ENCODE results near the gene RTKN2. TPM values are rescaled to one million over a fixed set of nuclear protein-coding genes. Genes with fewer than 3 reads are reported as not detected.

RTKN2 gene
- total RNA-seq, 1 experiment from 2014 or later = 14.4 TPM

DNA sequence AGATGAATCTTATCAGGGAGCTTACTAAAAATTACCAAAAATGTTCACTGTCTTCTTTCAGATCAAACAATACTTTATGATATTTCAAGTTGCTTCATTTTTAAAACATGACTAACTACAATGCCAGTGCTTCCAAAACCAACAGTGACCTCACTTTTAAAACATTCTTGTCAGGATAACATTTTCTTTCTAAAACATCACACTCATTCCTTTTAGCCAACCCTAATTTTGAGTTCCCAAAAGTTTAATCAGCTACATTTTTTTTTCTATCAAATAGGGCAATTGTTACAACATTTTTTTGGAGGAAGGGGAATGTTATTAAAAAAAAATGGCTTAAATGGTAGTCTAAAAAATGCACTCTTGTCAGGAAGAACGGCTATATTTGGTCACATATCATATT is 37.3 kb downstream of the RTKN2 start:
- Histone ChIP-seq H2AFZ (ENCODE audit: low read length) (no peak overlapping the region), H2BK120ac (ENCODE audit: low read depth, low read length, poor library complexity, severe bottlenecking) (no peak overlapping the region), H2BK15ac (ENCODE audit: low read depth, low read length) (no peak overlapping the region), H3K9ac (ENCODE audit: extremely low read depth, insufficient read length, low read length) (no peak overlapping the region), H4K8ac (replicated peaks; ENCODE audit: insufficient read length, low read depth, low read length) (no peak overlapping the region), H3K79me2 (ENCODE audit: insufficient read depth, low read length) (no peaks in the 10 kb centered on the region), H3K9me3 (ENCODE audit: control insufficient read depth, low read depth, low read length) (no peaks in the 10 kb centered on the region), H3K18ac (ENCODE audit: insufficient read length, low read depth, low read length) (no peak overlapping the region), H3K23ac (ENCODE audit: insufficient read length, low read depth, low read length) (no peak overlapping the region), H4K91ac (ENCODE audit: insufficient read length, low read depth, low read length) (no peak overlapping the region), H3K23me2 (ENCODE audit: insufficient read length, low read depth, low read length, poor library complexity, severe bottlenecking) (no peaks in the 10 kb centered on the region), H3K27me3 (ENCODE audit: insufficient read depth, low read length) (no peaks in the 10 kb centered on the region), H2BK12ac (ENCODE audit: insufficient read length, low read depth, low read length) (no peak overlapping the region), H2AK5ac (ENCODE audit: insufficient read length, low read length) (no peak overlapping the region), H3K4me1 (ENCODE audit: insufficient read depth, low read length) (no peaks in the 10 kb centered on the region), H3K4ac (ENCODE audit: low read depth, low read length) (no peak overlapping the region), H3K79me1 (ENCODE audit: insufficient read depth, low read depth, low read length, poor library complexity, severe bottlenecking) (no peaks in the 10 kb centered on the region), H3T11ph (ENCODE audit: low read length) (no peak overlapping the region), H3K4me2 (ENCODE audit: insufficient read depth, insufficient read length, low read length) (no peak overlapping the region), H3K27ac (ENCODE audit: insufficient read length, low read depth, low read length) (no peak overlapping the region), H4K20me1 (ENCODE audit: control insufficient read depth, insufficient read depth, insufficient read length) (no peaks in the 10 kb centered on the region), H2BK20ac (ENCODE audit: low read depth, low read length, poor library complexity, severe bottlenecking) (no peak overlapping the region), H3K56ac (ENCODE audit: insufficient read length, low read depth, low read length) (no peak overlapping the region), H3K14ac (ENCODE audit: insufficient read depth, low read length) (no peak overlapping the region), H4K5ac (ENCODE audit: insufficient read length, low read depth, low read length) (no peak overlapping the region), H2BK5ac (ENCODE audit: insufficient read length, low read length) (no peak overlapping the region)
- no peaks in the 10 kb centered on the region for H3K4me1 Mint-ChIP-seq
- peaks cover 0 to 2% (median 0%) of the 10 kb centered on the region in 3 experiments; a peak in 2 of 7 replicates for H3K36me3 Mint-ChIP-seq (ENCODE audit: insufficient read depth in 1 of 3, low read depth in 3 of 3)
- no peaks in the 10 kb centered on the region for H3K9me3 Mint-ChIP-seq
- TF ChIP-seq CTCF (conservative IDR thresholded peaks at IDR 0.05) = no peak
- H3K4me3 Mint-ChIP-seq = no peak overlapping the region
- no CpG with 5 or more reads among the region's 1 CpG for WGBS (ENCODE audit: extremely low coverage, insufficient read length, low lambda C conversion rate)
- no peak overlapping the region for H3K27ac Mint-ChIP-seq
- no peak for DNase-seq
- no peaks in the 10 kb centered on the region for H3K27me3 Mint-ChIP-seq (ENCODE audit: low read depth)

Data from H9 (cell line).